ENCODE data around the gene HMGCL.

GRCh38 chr1:23814016-23814415 lies 11.2 kb downstream of the HMGCL start:
- TF ChIP-seq POLR2A (IDR thresholded peaks at IDR 0.05; ENCODE audit: low read length), result no peak
- no peak for TF ChIP-seq GATA1 (IDR thresholded peaks at IDR 0.05; ENCODE audit: low read depth, low read length)

Data from erythroblast (primary cell).